ENCODE measurements around the gene LHX8.

DNA sequence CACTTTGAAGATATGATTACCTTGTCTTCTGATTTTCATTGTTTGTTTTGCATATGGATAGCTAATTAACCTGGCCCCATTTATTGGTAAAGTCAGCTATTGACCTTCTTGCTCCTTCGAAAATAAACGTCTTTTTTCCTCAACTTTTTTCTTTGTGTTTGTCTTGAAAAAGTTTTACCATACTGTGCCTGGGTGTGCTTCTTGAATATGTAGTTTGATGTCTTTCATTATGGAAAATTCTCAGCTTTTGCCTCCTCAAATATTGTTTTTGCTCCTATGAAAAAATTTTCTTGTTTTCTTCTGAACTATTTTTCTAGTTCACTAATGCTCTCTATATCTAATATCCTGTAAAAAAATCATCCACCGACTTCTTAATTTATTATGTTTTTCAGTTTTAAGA is 25.0 kb downstream of the LHX8 start:
- TF ChIP-seq, protein P1, sequence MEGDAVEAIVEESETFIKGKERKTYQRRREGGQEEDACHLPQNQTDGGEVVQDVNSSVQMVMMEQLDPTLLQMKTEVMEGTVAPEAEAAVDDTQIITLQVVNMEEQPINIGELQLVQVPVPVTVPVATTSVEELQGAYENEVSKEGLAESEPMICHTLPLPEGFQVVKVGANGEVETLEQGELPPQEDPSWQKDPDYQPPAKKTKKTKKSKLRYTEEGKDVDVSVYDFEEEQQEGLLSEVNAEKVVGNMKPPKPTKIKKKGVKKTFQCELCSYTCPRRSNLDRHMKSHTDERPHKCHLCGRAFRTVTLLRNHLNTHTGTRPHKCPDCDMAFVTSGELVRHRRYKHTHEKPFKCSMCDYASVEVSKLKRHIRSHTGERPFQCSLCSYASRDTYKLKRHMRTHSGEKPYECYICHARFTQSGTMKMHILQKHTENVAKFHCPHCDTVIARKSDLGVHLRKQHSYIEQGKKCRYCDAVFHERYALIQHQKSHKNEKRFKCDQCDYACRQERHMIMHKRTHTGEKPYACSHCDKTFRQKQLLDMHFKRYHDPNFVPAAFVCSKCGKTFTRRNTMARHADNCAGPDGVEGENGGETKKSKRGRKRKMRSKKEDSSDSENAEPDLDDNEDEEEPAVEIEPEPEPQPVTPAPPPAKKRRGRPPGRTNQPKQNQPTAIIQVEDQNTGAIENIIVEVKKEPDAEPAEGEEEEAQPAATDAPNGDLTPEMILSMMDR (IDR thresholded peaks at IDR 0.05), result no peak
- TF ChIP-seq POLR2AphosphoS5 (IDR thresholded peaks at IDR 0.05) (no peak), POLR2A (IDR thresholded peaks at IDR 0.05) (no peak)

Data from prostate gland (tissue), 2 donors.